ENCODE data around the gene EGFL7.
"Not testable (repeated sequence)": the region's sequence is repeated elsewhere in the genome, so short reads cannot be mapped to it uniquely, and the experiment has no call there.

The EGFL7 gene

GRCh38 chr9:136625101-136626065, 37.3 kb upstream of the EGFL7 start:
- DNase-seq: peak; percentile 66

- no peak for DNase-seq
These were observed 36.5 kb upstream of the EGFL7 start for GRCh38 chr9:136626066-136626725.

DNA sequence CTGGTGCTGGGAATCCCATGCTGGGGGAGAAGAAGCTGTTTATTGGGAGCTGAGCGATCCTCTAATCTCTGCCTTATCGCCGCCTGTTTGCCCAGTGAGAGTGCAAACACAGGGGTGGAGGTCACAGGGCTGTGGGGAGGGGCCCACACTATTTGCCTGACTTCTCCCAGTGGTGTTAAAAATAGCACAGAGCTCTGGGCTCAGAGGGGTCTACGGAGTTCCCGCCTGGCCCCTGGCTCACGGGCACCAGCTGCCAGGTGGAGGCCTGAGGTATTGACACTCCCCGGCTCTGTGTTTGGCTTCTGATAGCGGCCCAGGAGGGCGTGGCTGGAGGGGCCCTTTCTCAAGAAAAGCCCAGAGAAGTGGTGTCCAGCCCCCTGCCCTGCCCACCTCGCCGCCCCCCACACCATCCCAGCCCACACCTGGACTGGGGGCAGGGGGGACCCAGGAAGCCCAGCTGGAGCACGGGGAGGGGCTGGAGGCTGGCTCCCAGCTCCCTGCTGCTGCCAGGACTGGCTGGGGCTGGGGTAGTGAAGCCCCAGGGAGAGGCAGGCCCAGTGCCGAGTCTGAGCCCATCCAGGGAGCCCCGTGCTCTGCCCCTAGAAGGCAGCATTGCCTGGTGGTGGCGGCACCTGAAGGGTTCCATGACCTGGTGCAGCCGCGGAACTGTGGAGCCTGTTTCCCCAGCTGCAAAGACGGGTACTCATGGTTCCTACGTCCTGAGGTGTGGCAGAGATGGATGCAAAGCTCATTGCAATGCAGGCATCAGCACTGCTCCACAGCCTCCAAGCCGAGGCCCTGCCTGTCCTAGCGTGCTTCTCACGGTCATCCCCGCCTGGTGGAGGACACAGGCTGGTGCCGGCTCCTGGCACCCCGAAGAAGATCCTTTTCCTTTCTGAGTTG, 35.7 kb upstream of the EGFL7 start:
- DNase-seq: peak; percentile 28

GRCh38 chr9:136627703-136628102, 35.0 kb upstream of the EGFL7 start:
- no peak for DNase-seq

GRCh38 chr9:136628268-136628667, 34.4 kb upstream of the EGFL7 start:
- DNase-seq: no peak

DNA sequence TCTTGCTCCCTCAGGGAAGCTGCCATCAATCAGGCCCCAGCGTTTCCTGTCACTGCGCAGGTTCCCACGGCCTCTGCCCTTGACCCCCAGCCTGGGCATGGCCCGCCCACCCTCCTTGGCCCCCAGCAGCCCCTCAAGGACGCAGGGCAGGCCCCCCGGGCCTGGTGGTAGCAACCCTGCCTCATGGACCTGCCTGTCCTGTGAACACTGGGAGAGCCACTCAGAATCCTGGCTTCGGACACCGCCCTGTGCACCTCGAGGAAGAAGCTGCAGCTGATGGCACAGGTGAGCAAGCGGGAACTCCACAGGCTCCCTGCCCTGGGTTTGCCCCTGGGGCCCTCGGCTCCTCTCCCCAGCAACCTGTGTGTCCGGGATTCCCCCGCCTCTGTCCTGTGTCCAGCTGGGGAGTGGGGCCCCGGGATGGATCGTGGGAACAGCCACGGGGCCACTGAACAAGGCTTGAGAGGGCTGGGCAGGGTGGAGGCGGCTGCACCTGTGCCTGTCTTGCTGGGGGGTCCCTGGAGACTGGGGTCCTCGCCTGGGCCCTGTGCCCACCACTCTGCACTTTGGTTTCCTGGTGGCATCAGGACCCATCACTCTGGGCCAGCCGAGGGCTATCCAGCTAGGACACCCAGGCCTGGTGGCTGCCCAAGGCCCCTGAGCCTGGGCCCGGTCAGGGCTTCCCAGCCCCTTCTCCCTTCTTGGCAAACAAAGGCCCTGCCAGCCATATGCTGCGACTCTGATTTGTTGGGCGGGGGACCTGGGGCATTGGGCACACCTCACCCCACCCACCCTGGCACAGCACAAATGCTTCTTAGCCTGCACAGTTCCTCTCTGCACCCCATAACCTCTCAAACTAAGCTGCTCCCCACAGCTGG, 33.5 kb upstream of the EGFL7 start:
- DNase-seq: no peak

GRCh38 chr9:136629879-136630661, 32.6 kb upstream of the EGFL7 start:
- DNase-seq: peak; percentile 46

DNA sequence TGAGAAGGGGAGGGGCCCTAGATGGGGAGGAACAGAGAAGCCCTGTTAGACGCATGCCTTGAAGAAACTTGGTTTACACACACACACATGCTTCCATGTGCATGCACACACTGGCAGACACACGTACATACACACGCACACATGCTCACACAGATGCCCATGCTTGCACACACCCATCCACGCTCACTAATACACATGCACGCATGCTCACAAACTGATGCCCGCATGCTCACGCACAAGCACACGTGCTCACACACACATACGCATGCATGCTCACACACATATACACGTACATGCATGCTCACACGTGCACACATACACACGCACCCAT, 32.1 kb upstream of the EGFL7 start:
- DNase-seq: no peak

GRCh38 chr9:136631038-136632000, 31.4 kb upstream of the EGFL7 start:
- peak; percentile 16 for DNase-seq

- DNase-seq: not testable (repeated sequence)
These were observed 30.6 kb upstream of the EGFL7 start for GRCh38 chr9:136632072-136632471.

- DNase-seq: not testable (repeated sequence)
These were observed 30.1 kb upstream of the EGFL7 start for GRCh38 chr9:136632491-136633106.

DNA sequence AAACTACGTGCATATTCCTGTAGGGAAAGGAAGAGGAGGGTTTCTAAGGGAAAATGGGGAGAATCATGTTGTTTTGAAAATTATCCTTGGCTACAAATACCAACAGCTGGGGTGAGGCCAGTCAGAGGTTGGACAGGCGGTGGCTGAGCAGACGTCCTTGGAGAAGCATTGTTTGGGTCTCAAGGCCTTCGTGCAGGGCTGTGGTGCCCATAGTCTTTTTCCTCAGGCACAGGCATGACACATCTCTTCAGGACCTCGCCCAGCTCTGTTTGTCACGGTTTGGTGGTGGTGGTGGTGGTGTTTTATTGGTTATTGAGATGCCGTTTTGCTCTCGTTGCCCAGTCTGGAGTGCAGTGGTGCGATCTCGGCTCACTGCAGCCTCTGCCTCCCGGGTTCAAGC, 27.8 kb upstream of the EGFL7 start:
- DNase-seq: no peak

DNA sequence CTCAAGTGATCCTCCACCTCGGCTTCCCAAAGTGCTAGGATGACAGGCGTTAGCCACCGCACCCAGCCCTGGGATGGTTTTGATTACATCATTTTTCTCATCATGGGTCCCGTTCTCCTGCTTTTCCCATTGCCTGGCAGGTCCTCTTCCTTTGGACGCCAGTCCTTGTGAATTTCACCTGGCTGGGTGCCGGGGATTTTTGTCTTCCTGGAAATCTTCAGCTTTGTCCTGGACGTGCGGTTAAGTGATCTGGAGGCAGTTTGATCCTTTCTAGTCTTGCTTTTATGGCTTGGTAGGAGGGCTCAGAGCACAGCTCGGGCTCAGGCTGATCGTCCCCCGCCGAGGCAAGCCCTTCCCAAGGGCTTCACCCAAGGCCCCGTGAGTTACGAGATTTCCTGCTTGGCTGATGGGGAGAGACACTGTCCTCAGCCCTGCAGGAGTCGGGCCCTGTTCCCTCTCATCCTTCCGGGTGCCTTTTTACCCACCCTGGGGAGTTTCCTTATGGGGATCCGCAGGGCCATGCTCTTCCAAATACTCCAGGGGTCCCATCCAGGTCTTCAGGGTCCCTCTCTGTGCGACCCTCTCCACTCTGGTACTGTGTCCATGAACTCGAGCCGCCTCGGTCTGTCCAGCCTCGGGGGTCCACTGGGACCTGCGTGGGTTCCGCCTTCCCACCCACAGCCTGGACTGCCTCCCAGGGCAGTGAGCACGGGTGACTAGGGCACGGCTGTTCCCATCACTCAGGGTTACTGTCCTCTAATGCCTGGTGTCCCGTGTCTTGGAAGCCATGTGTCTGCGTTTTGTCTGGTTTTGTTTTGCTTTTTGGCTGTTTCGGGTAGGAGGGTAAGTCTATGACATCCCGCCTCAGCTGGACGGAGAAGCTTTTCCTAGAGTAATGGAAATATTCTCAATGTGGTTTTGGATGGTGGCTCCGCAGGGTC, 22.3 kb upstream of the EGFL7 start:
- no peak for DNase-seq

- DNase-seq: no peak
These were observed 20.2 kb upstream of the EGFL7 start for GRCh38 chr9:136642439-136642921.

GRCh38 chr9:136643596-136644342, 18.9 kb upstream of the EGFL7 start:
- DNase-seq: no peak

GRCh38 chr9:136644343-136644592, 18.4 kb upstream of the EGFL7 start:
- peak; percentile 9 for DNase-seq

- DNase-seq: no peak
These were observed 17.9 kb upstream of the EGFL7 start for GRCh38 chr9:136644593-136645351.

Data from NCI-H526 treated with DMSO at 0.1 percent for 48 hours (cell line).